GM18858 (cell line): ENCODE data around the gene CEBPA.
A peak's percentile ranks its signal among the peaks of the same experiment; 100 is the strongest.

Source experiments
- ATAC-seq: cut with Tn5 transposase; IDR thresholded peaks from one replicate; pipeline ENCODE4 v1.9.1; 2021; ENCODE audit not compliant: unreplicated experiment

Gene CEBPA

GRCh38 chr19:33289261-33289660, 13.1 kb downstream of the CEBPA start:
- no peak for ATAC-seq

DNA sequence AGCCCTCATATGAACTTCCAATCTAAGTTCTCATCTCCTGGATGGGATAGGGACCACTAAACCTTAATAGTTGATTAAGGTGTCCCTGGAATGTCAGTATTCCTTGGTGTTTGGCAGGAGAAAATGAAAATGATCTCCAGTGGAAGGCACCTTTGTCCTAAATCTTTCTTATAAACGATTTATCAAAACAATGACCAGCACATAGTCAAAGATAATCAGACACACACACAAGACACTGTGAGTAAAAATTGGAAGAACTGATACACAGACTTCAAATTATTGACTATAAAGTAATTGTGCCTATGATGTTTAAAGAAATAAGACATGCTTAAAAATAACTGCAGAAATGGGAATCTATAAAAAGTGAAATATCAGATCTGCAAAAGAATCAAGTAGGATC, 13.7 kb downstream of the CEBPA start:
- no peak for ATAC-seq

DNA sequence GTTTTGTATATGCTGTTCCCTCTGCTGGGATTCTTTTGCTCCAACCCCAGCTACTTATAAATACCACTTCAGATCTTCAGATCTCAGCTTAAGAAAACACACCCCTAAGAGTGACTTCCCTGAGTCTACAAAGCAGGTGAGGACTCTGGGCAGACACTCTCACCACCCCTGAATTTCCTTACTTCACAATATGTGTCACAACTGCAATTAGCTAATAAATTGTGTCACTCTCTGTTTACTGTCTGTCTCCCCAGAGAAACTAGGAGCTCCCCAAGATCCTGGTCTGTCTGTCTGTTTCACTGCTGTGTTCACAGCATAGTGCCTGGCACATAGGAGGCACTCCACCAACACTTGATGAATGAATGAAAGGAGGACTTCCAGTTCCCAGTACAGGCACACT, 14.4 kb downstream of the CEBPA start:
- ATAC-seq, result no peak

GRCh38 chr19:33287438-33287837, 14.9 kb downstream of the CEBPA start:
- no peak for ATAC-seq

- ATAC-seq, result no peak
These were observed 15.4 kb downstream of the CEBPA start for GRCh38 chr19:33286899-33287298.

GRCh38 chr19:33285441-33285927, 16.9 kb downstream of the CEBPA start:
- no peak for ATAC-seq

- no peak for ATAC-seq
These were observed 17.6 kb downstream of the CEBPA start for GRCh38 chr19:33284756-33285155.

GRCh38 chr19:33284146-33284643, 18.1 kb downstream of the CEBPA start:
- no peak for ATAC-seq

GRCh38 chr19:33283589-33283988, 18.7 kb downstream of the CEBPA start:
- no peak for ATAC-seq

GRCh38 chr19:33282036-33282671, 20.2 kb downstream of the CEBPA start:
- ATAC-seq, result no peak

DNA sequence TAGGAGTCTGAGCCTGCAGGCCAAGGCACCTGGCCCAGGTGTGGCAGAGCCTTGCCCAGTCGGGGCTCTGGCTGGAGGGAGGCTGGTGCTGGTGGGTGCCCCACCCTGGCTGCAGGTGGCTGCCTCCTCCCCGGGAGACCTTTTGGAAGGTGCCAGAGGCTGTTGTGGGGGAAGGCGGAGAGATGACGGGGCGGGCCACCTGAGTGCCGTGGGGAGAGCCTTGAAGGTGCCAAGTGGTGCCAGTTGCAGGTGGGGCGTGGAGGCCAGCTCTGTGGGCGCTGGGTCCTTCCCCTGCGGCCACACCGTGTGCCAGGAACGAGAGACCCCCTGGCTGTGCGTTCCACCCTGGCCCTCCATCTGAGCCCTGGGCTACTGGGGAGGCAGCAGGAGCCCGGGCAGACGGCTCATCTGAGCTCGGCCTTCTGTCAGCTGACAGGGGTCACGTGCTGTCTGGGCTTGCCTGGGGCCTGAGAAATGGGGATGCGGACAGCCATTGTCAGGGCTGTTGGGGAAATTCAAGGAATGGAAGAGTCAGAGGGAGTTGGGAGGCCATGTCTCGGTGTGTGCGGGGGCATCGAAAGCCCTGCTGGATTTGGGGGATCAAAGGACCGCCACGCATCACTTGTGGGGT, 20.9 kb downstream of the CEBPA start:
- ATAC-seq, result no peak

- peak; percentile 89 for ATAC-seq
These were observed 21.9 kb downstream of the CEBPA start for GRCh38 chr19:33280351-33280921.

- no peak for ATAC-seq
These were observed 22.6 kb downstream of the CEBPA start for GRCh38 chr19:33279430-33280350.

- no peak for ATAC-seq
These were observed 23.7 kb downstream of the CEBPA start for GRCh38 chr19:33278403-33279269.

GRCh38 chr19:33278023-33278402, 24.3 kb downstream of the CEBPA start:
- ATAC-seq, result no peak

GRCh38 chr19:33277434-33277833, 24.9 kb downstream of the CEBPA start:
- ATAC-seq, result no peak

DNA sequence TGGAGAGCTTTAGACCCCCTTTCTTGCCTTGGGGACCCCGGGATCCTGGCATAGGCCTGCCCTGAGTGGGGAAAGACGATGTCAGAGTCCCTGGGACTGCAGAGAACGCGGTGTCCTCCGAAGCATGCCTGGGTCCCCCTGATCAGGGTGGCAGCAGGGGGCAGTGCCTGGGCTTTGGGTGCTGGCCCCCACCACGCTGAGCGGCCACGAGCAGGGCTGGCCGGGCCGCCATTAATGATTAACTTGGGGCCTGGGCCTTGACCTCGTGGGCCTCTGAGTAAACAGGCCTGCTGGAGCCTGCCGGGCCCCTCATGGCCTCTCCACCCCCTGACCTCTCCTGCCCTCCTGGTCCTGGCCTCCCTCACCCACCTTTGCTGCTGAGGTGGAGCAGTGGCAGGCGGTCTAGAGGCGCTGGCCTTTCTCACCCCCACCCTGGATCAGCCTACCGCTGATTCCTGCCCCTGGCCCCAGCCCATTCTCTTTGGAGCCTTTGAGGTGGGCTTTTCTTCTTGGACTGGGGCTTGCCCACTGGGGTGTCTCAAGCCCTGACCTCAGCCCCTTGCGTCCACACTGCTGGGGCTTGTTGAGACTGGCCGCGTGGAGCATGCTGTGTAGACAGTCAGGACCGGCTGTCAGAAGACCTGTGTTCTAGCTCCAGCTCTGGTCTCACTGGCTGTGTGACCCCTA, 26.3 kb downstream of the CEBPA start:
- no peak for ATAC-seq

DNA sequence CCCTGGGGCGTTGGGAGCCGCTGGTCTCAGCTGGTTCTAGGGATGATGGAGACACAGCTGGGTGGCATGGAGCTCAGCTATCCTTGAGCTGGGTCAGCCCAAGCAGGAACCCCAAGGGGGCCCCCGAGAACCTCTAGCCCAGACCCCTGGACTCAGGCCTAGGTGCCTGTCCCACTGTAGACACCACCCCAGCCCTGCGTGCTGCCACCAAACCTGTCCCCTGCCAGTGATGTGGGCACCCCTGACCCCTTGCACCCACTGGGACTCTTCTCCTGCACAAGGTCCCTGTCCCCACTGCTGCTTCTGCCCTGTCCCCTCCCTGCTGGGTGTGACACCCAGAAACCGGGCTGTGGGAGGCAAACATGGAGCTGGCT, 26.8 kb downstream of the CEBPA start:
- ATAC-seq, result no peak

DNA sequence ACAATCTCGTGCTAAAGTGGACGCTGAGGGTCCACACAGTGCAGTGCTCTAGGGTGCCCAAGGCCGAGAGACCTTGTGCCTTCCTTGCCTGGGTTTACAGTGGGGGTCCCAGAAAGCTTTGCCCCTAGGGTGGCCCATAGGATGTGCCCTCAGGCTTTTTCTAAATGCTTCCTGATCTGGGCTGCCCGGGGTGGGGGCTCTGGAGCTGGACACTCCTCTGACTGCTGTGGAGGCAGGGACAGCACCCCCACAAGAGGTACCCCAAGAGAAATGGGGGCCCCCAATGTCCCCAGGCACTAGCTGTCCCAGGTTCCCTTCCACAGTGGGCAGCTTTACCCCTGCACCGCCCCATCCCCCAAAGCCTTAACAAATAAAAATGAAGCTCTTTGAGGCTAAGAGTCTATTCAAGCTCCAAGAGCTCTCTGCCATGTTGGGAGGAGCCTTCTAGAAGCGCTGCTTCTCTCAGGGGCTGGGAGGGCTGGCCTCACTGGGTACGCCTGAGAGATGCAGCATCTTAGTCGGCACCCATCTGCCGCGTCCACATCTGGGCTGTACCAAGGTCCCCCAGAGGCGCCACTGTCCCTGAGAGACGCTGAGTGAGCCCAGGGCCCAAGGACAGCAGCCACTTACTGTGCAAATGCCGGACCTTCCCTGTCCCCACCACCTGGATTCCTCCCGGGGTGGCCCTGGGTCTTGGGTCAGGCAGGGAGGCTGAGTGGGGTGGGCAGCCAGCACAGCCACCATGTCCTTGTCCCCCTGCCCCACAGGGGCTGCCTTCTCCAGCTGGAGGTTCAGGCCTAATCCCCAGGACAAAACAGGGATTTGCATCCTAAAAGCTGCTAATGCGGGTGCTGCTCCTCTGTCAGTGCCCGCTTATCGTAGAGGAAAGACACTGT, 27.4 kb downstream of the CEBPA start:
- ATAC-seq, result no peak
